GM23338 (cell line): Measurements from ENCODE around the gene SLC23A2. TPM values are rescaled to one million over a fixed set of nuclear protein-coding genes. Genes with fewer than 3 reads are reported as not detected.
A peak's percentile ranks its signal among the peaks of the same experiment; 100 is the strongest.

Source experiments
- ATAC-seq: fragments of 200-7000 bp; cut with Tn5 transposase; 3 replicates; pipeline ENCODE4 v1.9.1; 2020
- DNase-seq: peaks from one replicate; pipeline ENCODE4 v3.0.0-alpha.2; 2015; ENCODE audit warnings: low spot score
- H2AFZ ChIP-seq: fragments of 200-600 bp; sonication (generic); 2 replicates; pipeline ENCODE4 v1.8.0; 2016; ENCODE audit warnings: antibody characterized with exemption, mild to moderate bottlenecking, moderate library complexity
- H3F3A ChIP-seq: fragments of 200-600 bp; sonication (generic); replicated peaks from 2 replicates; pipeline ENCODE4 v1.8.0; 2017; ENCODE audit warnings: antibody characterized with exemption, mixed run types, low read depth
- H3K27ac ChIP-seq: fragments of 200-600 bp; sonication (generic); 2 replicates; pipeline ENCODE4 v1.6.1; 2016; ENCODE audit warnings: low read depth
- H3K27me3 ChIP-seq: fragments of 200-600 bp; sonication (generic); 2 replicates; pipeline ENCODE4 v1.8.0; 2016; ENCODE audit warnings: mild to moderate bottlenecking, mixed run types, moderate library complexity; ENCODE audit not compliant: insufficient read depth
- H3K36me3 ChIP-seq: fragments of 200-600 bp; sonication (generic); 2 replicates; pipeline ENCODE4 v1.8.0; 2016; ENCODE audit warnings: mild to moderate bottlenecking; ENCODE audit not compliant: insufficient read depth
- H3K4me1 ChIP-seq: fragments of 200-600 bp; sonication (generic); 2 replicates; pipeline ENCODE4 v1.8.0; 2016; ENCODE audit warnings: mild to moderate bottlenecking, moderate library complexity; ENCODE audit not compliant: insufficient read depth
- H3K4me2 ChIP-seq: fragments of 200-600 bp; sonication (generic); 2 replicates; pipeline ENCODE4 v1.7.1; 2017; ENCODE audit warnings: mixed run types
- H3K4me3 ChIP-seq: fragments of 200-600 bp; sonication (generic); 2 replicates; pipeline ENCODE4 v1.6.1; 2016; ENCODE audit warnings: mixed run types
- H3K79me2 ChIP-seq: fragments of 200-600 bp; sonication (generic); replicated peaks from 2 replicates; pipeline ENCODE4 v1.8.0; 2017; ENCODE audit warnings: mild to moderate bottlenecking; ENCODE audit not compliant: insufficient read depth
- H3K9me2 ChIP-seq: fragments of 200-600 bp; sonication (generic); 2 replicates; pipeline ENCODE4 v1.8.0; 2017; ENCODE audit not compliant: insufficient read depth
- H4K20me1 ChIP-seq: fragments of 200-600 bp; sonication (generic); replicated peaks from 2 replicates; pipeline ENCODE4 v1.8.0; 2017; ENCODE audit warnings: mild to moderate bottlenecking; ENCODE audit not compliant: insufficient read depth
- H3K27ac Mint-ChIP-seq: 2 replicates; pipeline ENCODE4 v1.8.0; 2020; ENCODE audit warnings: inconsistent platforms, mild to moderate bottlenecking, moderate library complexity, mixed read lengths
- H3K27me3 Mint-ChIP-seq: 3 replicates; pipeline ENCODE4 v1.8.0; 2022; ENCODE audit warnings: low read depth, mild to moderate bottlenecking, moderate library complexity, mixed read lengths, inconsistent platforms; ENCODE audit not compliant: insufficient read depth, poor library complexity
- H3K36me3 Mint-ChIP-seq: 3 replicates; pipeline ENCODE4 v1.8.0; 2021; ENCODE audit warnings: low read depth, mild to moderate bottlenecking, inconsistent platforms, moderate library complexity, mixed read lengths
- H3K4me1 Mint-ChIP-seq: 3 replicates; pipeline ENCODE4 v1.8.0; 2020; ENCODE audit warnings: mild to moderate bottlenecking, inconsistent platforms, mixed read lengths
- H3K4me3 Mint-ChIP-seq: 3 replicates; pipeline ENCODE4 v1.8.0; 2021; ENCODE audit warnings: moderate library complexity, mild to moderate bottlenecking, inconsistent platforms, mixed read lengths
- H3K9me3 Mint-ChIP-seq: 3 replicates; pipeline ENCODE4 v1.8.0; 2020; ENCODE audit warnings: moderate library complexity, mild to moderate bottlenecking, inconsistent platforms, mixed read lengths
- CREB1 ChIP-seq: fragments of 250-450 bp; sonication (Bioruptor Pico); IDR thresholded peaks from 2 replicates; pipeline ENCODE4 v1.5.0; 2020; ENCODE audit warnings: low read depth, mild to moderate bottlenecking, moderate library complexity
- CTCF ChIP-seq, 2 experiments: fragments of 200-600 bp in 1 of 2; sonication (generic) in 1 of 2; conservative IDR thresholded peaks; 2 replicates each; pipeline versions ENCODE4 v1.5.1 to v1.6.1; 2016 to 2017; ENCODE audit warnings: antibody characterized with exemption in 2 of 2, low read depth in 2 of 2, mild to moderate bottlenecking in 2 of 2, moderate library complexity in 1 of 2
- EZH2 ChIP-seq: fragments of 200-600 bp; sonication (generic); IDR thresholded peaks from one replicate; pipeline ENCODE4 v1.8.0; 2017; ENCODE audit warnings: antibody characterized with exemption, mild to moderate bottlenecking, low read depth; ENCODE audit not compliant: unreplicated experiment
- EZH2phosphoT487 ChIP-seq: fragments of 200-600 bp; sonication (generic); IDR thresholded peaks from one replicate; pipeline ENCODE4 v1.8.1; 2018; ENCODE audit warnings: antibody characterized with exemption; ENCODE audit not compliant: unreplicated experiment
- JUNB ChIP-seq: IDR thresholded peaks from one replicate; pipeline ENCODE4 v1.6.1; 2016; ENCODE audit warnings: antibody characterized with exemption; ENCODE audit not compliant: unreplicated experiment
- NANOG ChIP-seq: IDR thresholded peaks from 2 replicates; pipeline ENCODE4 v1.6.1; 2016; ENCODE audit warnings: antibody characterized with exemption, borderline replicate concordance
- POLR2AphosphoS5 ChIP-seq: IDR thresholded peaks from 2 replicates; pipeline ENCODE4 v1.6.1; 2016; ENCODE audit warnings: antibody characterized with exemption, low read depth
- REST ChIP-seq: IDR thresholded peaks from one replicate; pipeline ENCODE4 v1.6.1; 2018; ENCODE audit warnings: antibody characterized with exemption; ENCODE audit not compliant: unreplicated experiment
- STAT1 ChIP-seq: IDR thresholded peaks from one replicate; pipeline ENCODE4 v1.6.1; 2016; ENCODE audit warnings: antibody characterized with exemption; ENCODE audit not compliant: unreplicated experiment
- ZNF114 ChIP-seq: fragments of 250-450 bp; sonication (Bioruptor Pico); IDR thresholded peaks from 2 replicates; pipeline ENCODE4 v1.5.0; 2020; ENCODE audit warnings: mild to moderate bottlenecking, moderate library complexity
- ZNF331 ChIP-seq: fragments of 250-450 bp; sonication (Bioruptor Pico); IDR thresholded peaks from 2 replicates; pipeline ENCODE4 v1.5.0; 2020; ENCODE audit warnings: low read depth, mild to moderate bottlenecking, moderate library complexity
- polyA plus RNA-seq: library from polyadenylated mRNA; unstranded; fragments of >200 nt; fragmentation: Nextera tagmentation; extraction: Ambion mirVana; gene quantifications from 2 replicates; pipeline ENCODE4 v1.2.1, GENCODE V29; 2016
- total RNA-seq: library from RNA; depleted of rRNA; stranded (reverse); fragments of >200 nt; shearing (Covaris generic); gene quantifications from 2 replicates; pipeline ENCODE4 v1.2.3, GENCODE V29; 2014
- TF ChIP-seq, protein P1 (sequence below): fragments of 250-450 bp; sonication (Bioruptor Pico); IDR thresholded peaks from 2 replicates; pipeline ENCODE4 v1.5.0; 2020; ENCODE audit warnings: mild to moderate bottlenecking, moderate library complexity
- TF ChIP-seq, protein P2 (sequence below): IDR thresholded peaks from 2 replicates; pipeline ENCODE4 v1.6.1; 2016; ENCODE audit warnings: antibody characterized with exemption

Gene SLC23A2
- total and polyA plus RNA-seq, 2 experiments from 2014 or later: 4.4 to 20.2 TPM

- H3K36me3 ChIP-seq: no peaks in the 10 kb centered on the region
- Mint-ChIP-seq H3K4me3 (no peak overlapping the region), H3K9me3 (no peaks in the 10 kb centered on the region), H3K36me3 (no peaks in the 10 kb centered on the region), H3K27ac (no peak overlapping the region), H3K27me3 (peaks cover 6% of the 10 kb centered on the region), H3K4me1 (peaks cover 2% of the 10 kb centered on the region)
- no peaks in the 10 kb centered on the region for H4K20me1 ChIP-seq
- H3K9me2 ChIP-seq: no peaks in the 10 kb centered on the region
- H3F3A ChIP-seq: no peaks in the 10 kb centered on the region
- no peak for ATAC-seq
- TF ChIP-seq ZNF114 (CRISPR knock-in tag) (no peak), ZNF331 (no peak), CTCF (conservative IDR thresholded peaks at IDR 0.05; ENCODE audit: low read depth in 2 of 2) (no peak), CREB1 (no peak), NANOG (no peak), POLR2AphosphoS5 (no peak), REST (no peak), STAT1 (no peak), EZH2phosphoT487 (no peak), EZH2 (no peak), JUNB (no peak)
- TF ChIP-seq, protein P1, sequence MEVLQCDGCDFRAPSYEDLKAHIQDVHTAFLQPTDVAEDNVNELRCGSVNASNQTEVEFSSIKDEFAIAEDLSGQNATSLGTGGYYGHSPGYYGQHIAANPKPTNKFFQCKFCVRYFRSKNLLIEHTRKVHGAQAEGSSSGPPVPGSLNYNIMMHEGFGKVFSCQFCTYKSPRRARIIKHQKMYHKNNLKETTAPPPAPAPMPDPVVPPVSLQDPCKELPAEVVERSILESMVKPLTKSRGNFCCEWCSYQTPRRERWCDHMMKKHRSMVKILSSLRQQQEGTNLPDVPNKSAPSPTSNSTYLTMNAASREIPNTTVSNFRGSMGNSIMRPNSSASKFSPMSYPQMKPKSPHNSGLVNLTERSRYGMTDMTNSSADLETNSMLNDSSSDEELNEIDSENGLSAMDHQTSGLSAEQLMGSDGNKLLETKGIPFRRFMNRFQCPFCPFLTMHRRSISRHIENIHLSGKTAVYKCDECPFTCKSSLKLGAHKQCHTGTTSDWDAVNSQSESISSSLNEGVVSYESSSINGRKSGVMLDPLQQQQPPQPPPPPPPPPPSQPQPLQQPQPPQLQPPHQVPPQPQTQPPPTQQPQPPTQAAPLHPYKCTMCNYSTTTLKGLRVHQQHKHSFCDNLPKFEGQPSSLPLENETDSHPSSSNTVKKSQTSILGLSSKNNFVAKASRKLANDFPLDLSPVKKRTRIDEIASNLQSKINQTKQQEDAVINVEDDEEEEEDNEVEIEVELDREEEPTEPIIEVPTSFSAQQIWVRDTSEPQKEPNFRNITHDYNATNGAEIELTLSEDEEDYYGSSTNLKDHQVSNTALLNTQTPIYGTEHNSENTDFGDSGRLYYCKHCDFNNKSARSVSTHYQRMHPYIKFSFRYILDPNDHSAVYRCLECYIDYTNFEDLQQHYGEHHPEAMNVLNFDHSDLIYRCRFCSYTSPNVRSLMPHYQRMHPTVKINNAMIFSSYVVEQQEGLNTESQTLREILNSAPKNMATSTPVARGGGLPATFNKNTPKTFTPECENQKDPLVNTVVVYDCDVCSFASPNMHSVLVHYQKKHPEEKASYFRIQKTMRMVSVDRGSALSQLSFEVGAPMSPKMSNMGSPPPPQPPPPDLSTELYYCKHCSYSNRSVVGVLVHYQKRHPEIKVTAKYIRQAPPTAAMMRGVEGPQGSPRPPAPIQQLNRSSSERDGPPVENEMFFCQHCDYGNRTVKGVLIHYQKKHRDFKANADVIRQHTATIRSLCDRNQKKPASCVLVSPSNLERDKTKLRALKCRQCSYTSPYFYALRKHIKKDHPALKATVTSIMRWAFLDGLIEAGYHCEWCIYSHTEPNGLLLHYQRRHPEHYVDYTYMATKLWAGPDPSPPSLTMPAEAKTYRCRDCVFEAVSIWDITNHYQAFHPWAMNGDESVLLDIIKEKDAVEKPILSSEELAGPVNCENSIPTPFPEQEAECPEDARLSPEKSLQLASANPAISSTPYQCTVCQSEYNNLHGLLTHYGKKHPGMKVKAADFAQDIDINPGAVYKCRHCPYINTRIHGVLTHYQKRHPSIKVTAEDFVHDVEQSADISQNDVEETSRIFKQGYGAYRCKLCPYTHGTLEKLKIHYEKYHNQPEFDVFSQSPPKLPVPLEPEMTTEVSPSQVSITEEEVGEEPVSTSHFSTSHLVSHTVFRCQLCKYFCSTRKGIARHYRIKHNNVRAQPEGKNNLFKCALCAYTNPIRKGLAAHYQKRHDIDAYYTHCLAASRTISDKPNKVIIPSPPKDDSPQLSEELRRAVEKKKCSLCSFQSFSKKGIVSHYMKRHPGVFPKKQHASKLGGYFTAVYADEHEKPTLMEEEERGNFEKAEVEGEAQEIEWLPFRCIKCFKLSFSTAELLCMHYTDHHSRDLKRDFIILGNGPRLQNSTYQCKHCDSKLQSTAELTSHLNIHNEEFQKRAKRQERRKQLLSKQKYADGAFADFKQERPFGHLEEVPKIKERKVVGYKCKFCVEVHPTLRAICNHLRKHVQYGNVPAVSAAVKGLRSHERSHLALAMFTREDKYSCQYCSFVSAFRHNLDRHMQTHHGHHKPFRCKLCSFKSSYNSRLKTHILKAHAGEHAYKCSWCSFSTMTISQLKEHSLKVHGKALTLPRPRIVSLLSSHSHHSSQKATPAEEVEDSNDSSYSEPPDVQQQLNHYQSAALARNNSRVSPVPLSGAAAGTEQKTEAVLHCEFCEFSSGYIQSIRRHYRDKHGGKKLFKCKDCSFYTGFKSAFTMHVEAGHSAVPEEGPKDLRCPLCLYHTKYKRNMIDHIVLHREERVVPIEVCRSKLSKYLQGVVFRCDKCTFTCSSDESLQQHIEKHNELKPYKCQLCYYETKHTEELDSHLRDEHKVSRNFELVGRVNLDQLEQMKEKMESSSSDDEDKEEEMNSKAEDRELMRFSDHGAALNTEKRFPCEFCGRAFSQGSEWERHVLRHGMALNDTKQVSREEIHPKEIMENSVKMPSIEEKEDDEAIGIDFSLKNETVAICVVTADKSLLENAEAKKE (CRISPR knock-in tag): no peak
- TF ChIP-seq, protein P2, sequence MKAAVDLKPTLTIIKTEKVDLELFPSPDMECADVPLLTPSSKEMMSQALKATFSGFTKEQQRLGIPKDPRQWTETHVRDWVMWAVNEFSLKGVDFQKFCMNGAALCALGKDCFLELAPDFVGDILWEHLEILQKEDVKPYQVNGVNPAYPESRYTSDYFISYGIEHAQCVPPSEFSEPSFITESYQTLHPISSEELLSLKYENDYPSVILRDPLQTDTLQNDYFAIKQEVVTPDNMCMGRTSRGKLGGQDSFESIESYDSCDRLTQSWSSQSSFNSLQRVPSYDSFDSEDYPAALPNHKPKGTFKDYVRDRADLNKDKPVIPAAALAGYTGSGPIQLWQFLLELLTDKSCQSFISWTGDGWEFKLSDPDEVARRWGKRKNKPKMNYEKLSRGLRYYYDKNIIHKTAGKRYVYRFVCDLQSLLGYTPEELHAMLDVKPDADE: no peak
- no peak overlapping the region for H3K4me3 ChIP-seq
- no peaks in the 10 kb centered on the region for H3K79me2 ChIP-seq
- DNase-seq: no peak
- peaks cover 1% of the 10 kb centered on the region; the same call in 1 of the 2 replicates for H3K4me1 ChIP-seq
- H2AFZ ChIP-seq: 0 out of 2 replicates have a peak overlapping the region, but pooled peaks have one; percentile 10
- no peak overlapping the region for H3K27ac ChIP-seq
- H3K27me3 ChIP-seq: no peaks in the 10 kb centered on the region
- H3K4me2 ChIP-seq: no peak overlapping the region
These were observed 171.6 kb downstream of the SLC23A2 start for GRCh38 chr20:4829514-4830215.
